Left renal cortex interstitium (tissue), 4 donors: ENCODE data around the gene KRT71. TPM values are rescaled to one million over a fixed set of nuclear protein-coding genes. Genes with fewer than 3 reads are reported as not detected.

Source experiments
- DNase-seq, 4 donors: peaks; one replicate each; pipeline ENCODE4 v3.0.0-alpha.2; 2013; ENCODE audit warnings: low read depth in 4 of 4, low spot score in 2 of 4, missing footprints in 1 of 4
- polyA plus RNA-seq, 4 donors: library from polyadenylated mRNA; unstranded; fragments of 120-200 nt; gene quantifications; one replicate each; pipeline ENCODE4 v1.2.1, GENCODE V29; 2013; ENCODE audit not compliant: insufficient read length in 4 of 4

The KRT71 gene
- polyA plus RNA-seq, 4 donors = not detected

- DNase-seq = no peak
Observed at GRCh38 chr12:52523824-52524223, 29.1 kb downstream of the KRT71 start.

GRCh38 chr12:52522346-52523011, 30.5 kb downstream of the KRT71 start:
- DNase-seq = no peak

GRCh38 chr12:52521568-52522266, 31.2 kb downstream of the KRT71 start:
- no peak for DNase-seq

- no peak for DNase-seq
Observed at GRCh38 chr12:52521175-52521567, 31.8 kb downstream of the KRT71 start.

GRCh38 chr12:52519826-52520662, 32.9 kb downstream of the KRT71 start, which contains the start of gene KRT5:
KRT5 (minus strand) TSS chr12:52520394; CDS start chr12:52520296, 98 bp downstream.
- no peak for DNase-seq

- DNase-seq = no peak
Observed at GRCh38 chr12:52519387-52519703, 33.6 kb downstream of the KRT71 start.

- DNase-seq = no peak
Observed at GRCh38 chr12:52518574-52519386, 34.2 kb downstream of the KRT71 start.

- DNase-seq = no peak
Observed at GRCh38 chr12:52517888-52518287, 35.1 kb downstream of the KRT71 start.

GRCh38 chr12:52517005-52517835, 35.7 kb downstream of the KRT71 start:
- DNase-seq = no peak

- DNase-seq = no peak
Observed at GRCh38 chr12:52515927-52516831, 36.8 kb downstream of the KRT71 start.

- no peak for DNase-seq
Observed at GRCh38 chr12:52515319-52515646, 37.7 kb downstream of the KRT71 start.

- DNase-seq = no peak
Observed at GRCh38 chr12:52514471-52515318, 38.2 kb downstream of the KRT71 start.

GRCh38 chr12:52513736-52514135, 39.2 kb downstream of the KRT71 start:
- no peak for DNase-seq

GRCh38 chr12:52508211-52508610, 44.7 kb downstream of the KRT71 start:
- no peak for DNase-seq

- DNase-seq = no peak
Observed at GRCh38 chr12:52506858-52507715, 45.9 kb downstream of the KRT71 start.

GRCh38 chr12:52502877-52503276, 50.1 kb downstream of the KRT71 start:
- no peak for DNase-seq

GRCh38 chr12:52501490-52501889, 51.5 kb downstream of the KRT71 start:
- DNase-seq = no peak
